GM18951 (cell line): ENCODE results near the gene SLMAP.
"Not testable (repeated sequence)": the region's sequence is repeated elsewhere in the genome, so short reads cannot be mapped to it uniquely, and the experiment has no call there.

Experiments
- POLR2A ChIP-seq: IDR thresholded peaks from 4 replicates; pipeline ENCODE4 v1.6.1; 2011; ENCODE audit warnings: mild to moderate bottlenecking; ENCODE audit not compliant: insufficient read length, insufficient read depth; ENCODE audit errors: extremely low read depth
- in situ Hi-C: fragments of 300-500 bp; cut with MboI; formaldehyde crosslinking; loops from one replicate; pipeline ENCODE4 v1.12.0; 2022; ENCODE audit warnings: low sequenced_read_pairs, mixed read lengths, inconsistent platforms; ENCODE audit not compliant: unreplicated experiment

SLMAP gene

DNA sequence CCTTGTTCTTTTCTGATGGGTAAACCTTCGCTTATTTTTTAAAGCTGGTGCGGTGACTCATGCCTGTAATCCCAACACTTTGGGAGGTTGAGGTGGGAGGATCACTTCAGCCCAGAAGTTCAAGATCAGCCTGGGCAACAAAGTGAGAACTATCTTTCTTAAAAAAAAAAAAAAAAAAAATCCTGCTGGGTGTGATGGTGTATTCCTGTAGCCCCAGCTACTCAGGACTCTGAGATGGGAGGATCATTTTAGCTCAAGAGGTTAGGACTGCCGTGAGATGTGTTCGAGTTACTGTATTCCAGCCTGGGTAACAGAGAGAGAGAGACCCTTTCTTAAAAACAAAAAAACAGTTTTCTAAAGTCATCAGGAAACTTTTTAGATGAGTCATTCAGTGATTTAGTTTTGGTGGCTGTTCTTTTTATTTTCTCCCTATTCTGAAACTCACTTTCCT, 37.7 kb downstream of the SLMAP start:
- no peak for TF ChIP-seq POLR2A
- in situ Hi-C loops = no loop called here

DNA sequence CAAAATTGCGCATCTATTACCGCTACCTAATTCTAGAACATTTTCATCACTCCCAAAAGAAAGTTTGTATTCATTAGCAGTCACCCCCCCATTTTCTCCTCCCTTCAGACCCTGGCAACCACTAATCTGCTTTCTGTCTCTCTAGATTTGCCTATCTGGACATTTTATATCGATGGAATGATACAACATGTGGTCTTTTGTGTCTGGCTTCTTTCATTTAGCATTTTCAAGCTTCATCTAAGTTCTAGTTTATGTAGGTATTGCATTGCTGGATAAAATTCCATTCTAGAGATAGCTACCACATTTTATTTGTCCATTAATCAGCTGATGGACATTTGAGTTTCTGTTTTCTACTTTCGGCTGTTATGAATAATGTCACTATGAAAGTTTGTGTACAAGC, 38.4 kb downstream of the SLMAP start:
- no peak for TF ChIP-seq POLR2A
- in situ Hi-C loops = no loop called here

DNA sequence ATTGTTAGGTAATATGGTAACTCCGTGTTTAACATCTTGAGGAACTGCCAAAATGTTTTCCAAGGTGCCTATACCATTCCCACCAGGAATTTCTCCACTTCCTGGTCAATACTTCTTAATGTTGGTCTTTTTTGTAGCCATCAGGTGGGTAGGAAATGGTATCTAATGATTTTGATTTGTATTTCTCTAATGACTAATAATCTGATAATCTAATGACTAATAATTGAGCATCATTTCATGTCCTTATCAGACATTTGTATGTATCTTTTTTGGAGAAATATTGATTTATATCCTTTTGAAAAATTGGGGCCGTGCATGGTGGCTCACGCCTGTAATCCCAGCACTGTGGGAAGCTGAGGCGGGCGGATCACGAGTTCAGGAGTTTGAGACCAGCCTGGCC, 38.8 kb downstream of the SLMAP start:
- no peak for TF ChIP-seq POLR2A
- in situ Hi-C loops = no loop called here

DNA sequence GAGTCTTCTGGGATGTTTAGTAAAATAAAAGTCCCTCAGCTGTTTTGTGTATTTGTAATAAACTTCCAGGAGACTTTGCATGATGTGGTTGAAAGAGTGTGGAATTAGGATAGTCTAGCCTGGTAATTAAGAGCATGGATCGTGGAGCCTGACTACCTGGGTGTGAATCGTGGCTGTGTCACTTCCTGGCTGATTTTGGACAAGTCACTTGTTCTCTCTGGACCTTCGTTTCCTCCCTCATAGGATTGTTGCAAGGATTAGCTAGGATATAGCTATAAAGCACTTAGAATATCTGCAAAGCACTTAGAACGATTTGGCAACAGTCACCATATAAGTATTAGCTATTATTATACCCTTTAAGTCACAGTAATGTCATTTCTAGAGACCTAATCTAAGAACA, 40.2 kb downstream of the SLMAP start:
- in situ Hi-C loops = no loop called here
- no peak for TF ChIP-seq POLR2A

GRCh38 chr3:57797701-57798487, 41.8 kb downstream of the SLMAP start:
- in situ Hi-C loops = no loop called here
- TF ChIP-seq POLR2A = no peak

DNA sequence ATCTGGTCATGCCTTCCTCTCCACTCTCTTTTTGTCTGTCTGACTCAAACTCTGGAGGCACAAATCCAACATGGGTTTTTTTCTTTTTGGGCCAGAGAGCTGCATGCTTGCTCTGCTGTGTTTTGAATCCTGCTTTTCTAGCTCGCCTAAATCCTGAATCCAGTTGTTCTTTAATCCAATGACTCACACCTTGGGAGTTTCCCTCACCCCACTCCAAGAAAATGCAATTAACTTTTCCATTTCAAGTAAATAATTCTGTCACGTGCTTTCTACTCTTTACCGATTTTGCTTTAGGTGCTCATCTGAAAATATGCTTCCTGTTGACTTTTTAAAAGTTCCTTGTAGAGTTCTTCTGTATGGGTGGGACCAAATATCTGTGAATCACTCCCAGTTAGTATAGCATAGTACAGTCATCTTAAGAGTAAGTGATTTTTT, 47.6 kb downstream of the SLMAP start:
- in situ Hi-C loops = no loop called here
- TF ChIP-seq POLR2A = no peak

GRCh38 chr3:57805266-57805665, 49.2 kb downstream of the SLMAP start:
- TF ChIP-seq POLR2A = no peak

DNA sequence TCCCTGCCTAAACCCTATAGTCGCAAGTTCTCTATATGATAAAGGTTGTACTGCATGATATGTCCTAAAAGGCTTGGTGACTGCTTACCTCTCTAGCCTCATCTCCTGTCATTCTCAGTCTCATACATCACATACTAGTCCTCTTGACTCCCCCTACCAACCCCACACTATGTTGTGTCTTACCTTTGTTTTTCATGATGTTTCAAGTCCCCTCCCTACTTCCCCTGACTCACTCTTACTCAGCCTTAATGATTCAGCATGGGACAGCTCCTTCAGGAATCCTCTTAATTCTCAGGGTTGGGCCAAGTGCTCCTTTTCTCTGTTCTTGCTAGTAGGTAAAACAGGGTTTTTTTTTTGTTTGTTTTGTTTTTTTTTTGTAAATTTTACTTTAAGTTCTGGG, 49.6 kb downstream of the SLMAP start:
- in situ Hi-C loops = no loop called here
- TF ChIP-seq POLR2A = no peak

More at GRCh38 chr3:57805266-57805665, 49.2 kb downstream of the SLMAP start:
- in situ Hi-C loops = no loop called here

DNA sequence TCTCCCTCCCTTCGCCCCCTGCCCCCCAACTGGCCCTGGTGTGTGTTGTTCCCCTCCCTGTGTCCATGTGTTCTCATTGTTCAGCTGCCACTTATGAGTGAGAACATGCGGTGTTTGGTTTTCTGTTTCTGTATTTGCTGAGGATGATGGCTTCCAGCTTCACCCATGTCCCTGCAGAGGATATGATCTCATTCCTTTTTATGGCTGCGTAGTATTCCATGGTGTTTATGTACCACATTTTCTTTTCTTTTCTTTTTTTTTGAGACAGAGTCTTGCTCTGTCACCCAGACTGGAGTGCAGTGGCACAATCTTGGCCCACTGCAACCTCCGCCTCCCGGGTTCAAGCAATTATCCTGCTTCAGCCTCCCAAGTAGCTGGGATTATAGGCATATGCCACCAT, 50.1 kb downstream of the SLMAP start:
- in situ Hi-C loops = not testable (repeated sequence)

GRCh38 chr3:57808961-57809608, 53.0 kb downstream of the SLMAP start:
- TF ChIP-seq POLR2A = no peak
- in situ Hi-C loops = no loop called here

GRCh38 chr3:57809609-57809968, 53.5 kb downstream of the SLMAP start:
- no peak for TF ChIP-seq POLR2A
- in situ Hi-C loops = no loop called here

DNA sequence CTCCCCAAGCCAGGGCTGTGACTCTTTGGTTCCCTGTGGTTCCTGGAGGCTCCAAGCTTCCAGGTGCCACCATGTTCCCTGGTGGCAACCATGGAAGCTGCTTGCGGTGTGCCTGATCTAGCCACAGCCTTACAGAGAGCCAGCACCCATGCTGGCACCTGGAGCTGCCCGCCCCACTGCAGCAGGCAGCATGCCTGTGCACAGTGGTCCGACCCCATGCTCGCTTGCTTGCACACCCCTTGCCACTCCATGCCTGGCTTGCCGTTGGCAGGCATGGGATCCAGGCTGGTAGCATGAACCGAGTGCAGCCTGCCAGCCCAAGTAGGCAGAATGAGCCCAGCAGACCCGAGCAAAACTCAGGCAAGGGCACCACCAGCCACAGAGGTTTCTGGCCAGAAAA, 53.9 kb downstream of the SLMAP start:
- in situ Hi-C loops = no loop called here
- TF ChIP-seq POLR2A = no peak

- TF ChIP-seq POLR2A = no peak
- in situ Hi-C loops = no loop called here
Measured at GRCh38 chr3:57810471-57811137, 54.5 kb downstream of the SLMAP start.

- no peak for TF ChIP-seq POLR2A
- in situ Hi-C loops = no loop called here
Measured at GRCh38 chr3:57815036-57815435, 58.9 kb downstream of the SLMAP start.
